22Rv1 (cell line): ENCODE results near the gene C6.

Source experiments
- H3K27ac ChIP-seq: fragments of 450-650 bp; 2 replicates; pipeline ENCODE4 v1.5.1; 2017
- ZFX ChIP-seq: fragments of 450-650 bp; IDR thresholded peaks from 2 replicates; pipeline ENCODE4 v1.6.1; 2017; ENCODE audit warnings: antibody characterized with exemption, borderline replicate concordance
- TF ChIP-seq, protein P1 (sequence below): fragments of 450-650 bp; IDR thresholded peaks from 2 replicates; pipeline ENCODE4 v1.5.1; 2017; ENCODE audit warnings: mild to moderate bottlenecking

The C6 gene

DNA sequence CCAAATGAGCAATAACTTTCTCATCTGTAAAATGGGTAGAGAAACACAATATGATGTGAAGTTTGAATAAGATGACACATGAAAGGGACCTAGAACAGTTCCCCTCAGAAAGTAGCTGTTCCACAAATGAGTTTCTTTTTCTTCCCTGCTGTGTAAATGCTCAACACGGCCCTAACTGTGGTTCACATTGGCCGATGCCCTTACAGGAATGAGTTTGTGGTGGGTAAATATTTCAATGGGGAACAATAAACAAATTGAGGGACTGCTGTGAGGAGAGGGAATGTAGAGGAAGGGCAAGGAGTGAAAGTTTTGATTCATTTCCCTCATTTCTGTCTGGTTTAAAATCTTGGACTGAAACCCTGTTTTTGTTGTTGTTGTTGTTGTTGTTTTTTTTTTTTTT lies 12.8 kb downstream of the C6 start:
- H3K27ac ChIP-seq = no peak overlapping the region

DNA sequence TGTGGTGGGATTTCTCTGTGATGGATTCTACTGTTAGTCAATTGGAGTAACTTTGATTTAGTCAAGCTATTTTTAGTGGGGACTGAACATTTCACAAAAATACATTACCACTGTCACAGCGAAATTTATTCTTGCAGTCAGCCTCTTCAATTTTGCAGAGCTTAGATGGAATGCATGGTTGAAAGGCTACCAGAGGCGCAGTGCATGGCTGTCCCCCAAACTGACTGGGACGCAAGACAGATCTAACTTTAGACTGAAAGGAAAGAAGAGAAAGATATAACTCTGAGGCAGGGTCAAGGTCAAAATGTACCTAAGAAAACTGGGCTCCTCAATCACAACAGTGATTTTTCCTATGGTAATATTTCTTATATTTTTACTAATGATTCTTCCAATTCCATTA lies 13.7 kb downstream of the C6 start:
- H3K27ac ChIP-seq = no peak overlapping the region
- TF ChIP-seq ZFX = no peak
- TF ChIP-seq, protein P1, sequence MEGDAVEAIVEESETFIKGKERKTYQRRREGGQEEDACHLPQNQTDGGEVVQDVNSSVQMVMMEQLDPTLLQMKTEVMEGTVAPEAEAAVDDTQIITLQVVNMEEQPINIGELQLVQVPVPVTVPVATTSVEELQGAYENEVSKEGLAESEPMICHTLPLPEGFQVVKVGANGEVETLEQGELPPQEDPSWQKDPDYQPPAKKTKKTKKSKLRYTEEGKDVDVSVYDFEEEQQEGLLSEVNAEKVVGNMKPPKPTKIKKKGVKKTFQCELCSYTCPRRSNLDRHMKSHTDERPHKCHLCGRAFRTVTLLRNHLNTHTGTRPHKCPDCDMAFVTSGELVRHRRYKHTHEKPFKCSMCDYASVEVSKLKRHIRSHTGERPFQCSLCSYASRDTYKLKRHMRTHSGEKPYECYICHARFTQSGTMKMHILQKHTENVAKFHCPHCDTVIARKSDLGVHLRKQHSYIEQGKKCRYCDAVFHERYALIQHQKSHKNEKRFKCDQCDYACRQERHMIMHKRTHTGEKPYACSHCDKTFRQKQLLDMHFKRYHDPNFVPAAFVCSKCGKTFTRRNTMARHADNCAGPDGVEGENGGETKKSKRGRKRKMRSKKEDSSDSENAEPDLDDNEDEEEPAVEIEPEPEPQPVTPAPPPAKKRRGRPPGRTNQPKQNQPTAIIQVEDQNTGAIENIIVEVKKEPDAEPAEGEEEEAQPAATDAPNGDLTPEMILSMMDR = no peak

More for the DNA sequence above, 12.8 kb downstream of the C6 start:
- TF ChIP-seq, protein P1 = no peak
- no peak for TF ChIP-seq ZFX

- no peak for TF ChIP-seq ZFX
- TF ChIP-seq, protein P1 = no peak
- H3K27ac ChIP-seq = no peak overlapping the region
Measured at GRCh38 chr5:41196197-41196596, 17.1 kb downstream of the C6 start.

GRCh38 chr5:41195228-41195627 lies 18.1 kb downstream of the C6 start:
- H3K27ac ChIP-seq = no peak overlapping the region
- TF ChIP-seq, protein P1 = no peak
- TF ChIP-seq ZFX = no peak

DNA sequence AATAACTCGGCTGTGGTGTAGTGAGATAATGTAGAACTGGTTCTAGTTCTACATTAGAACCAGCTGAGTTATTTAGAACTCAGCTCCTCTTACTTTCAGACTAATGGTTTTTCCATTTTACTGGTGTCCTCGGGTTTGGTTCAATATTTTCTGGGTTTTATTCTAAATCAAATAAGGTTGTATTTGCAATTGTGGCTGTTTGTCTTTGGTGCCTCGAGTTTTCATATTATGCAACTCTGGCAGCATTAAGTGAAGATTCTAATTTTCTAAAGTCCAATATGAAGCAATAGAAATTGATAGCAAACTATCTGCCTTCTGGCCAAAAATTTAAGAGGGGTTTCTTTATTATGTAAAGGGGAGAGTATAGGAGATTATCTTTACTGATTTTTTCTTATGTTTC lies 19.0 kb downstream of the C6 start:
- no peak overlapping the region for H3K27ac ChIP-seq
- TF ChIP-seq, protein P1 = no peak
- no peak for TF ChIP-seq ZFX

DNA sequence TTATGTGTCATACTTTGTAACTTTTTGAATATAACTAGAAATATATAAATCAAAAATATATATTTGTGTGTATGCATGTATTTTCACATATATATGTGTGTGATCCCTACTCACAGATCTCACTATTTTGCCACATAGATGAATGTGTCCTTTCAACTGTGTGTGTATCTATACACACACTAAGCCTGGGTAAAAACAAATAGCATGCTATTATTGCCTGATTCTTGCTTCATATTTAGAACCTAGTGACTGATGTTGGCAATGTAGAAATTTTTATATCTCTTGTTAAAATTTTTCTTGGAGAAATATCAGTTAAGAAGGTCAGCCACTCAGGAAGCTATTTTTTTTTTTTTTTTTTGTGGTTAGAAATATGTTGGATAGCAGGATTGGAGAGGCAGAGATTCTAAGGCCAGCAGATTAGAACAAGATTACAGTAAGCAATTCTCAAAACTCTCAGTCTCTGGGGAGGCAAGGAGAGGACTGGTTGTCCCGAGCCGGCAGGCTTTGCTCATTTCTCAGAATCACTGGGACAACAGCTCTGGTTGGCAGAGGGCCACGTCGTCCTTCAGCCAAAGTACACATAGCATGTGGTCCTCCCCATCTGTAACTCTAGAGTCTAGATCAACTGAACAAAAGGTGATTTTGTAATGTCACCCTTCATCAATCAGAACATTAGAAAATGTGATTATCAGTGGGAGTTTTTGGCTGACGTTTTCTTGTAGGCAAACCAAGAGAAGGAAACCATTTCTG lies 19.7 kb downstream of the C6 start:
- no peak for TF ChIP-seq ZFX
- TF ChIP-seq, protein P1 = no peak
- no peak overlapping the region for H3K27ac ChIP-seq

DNA sequence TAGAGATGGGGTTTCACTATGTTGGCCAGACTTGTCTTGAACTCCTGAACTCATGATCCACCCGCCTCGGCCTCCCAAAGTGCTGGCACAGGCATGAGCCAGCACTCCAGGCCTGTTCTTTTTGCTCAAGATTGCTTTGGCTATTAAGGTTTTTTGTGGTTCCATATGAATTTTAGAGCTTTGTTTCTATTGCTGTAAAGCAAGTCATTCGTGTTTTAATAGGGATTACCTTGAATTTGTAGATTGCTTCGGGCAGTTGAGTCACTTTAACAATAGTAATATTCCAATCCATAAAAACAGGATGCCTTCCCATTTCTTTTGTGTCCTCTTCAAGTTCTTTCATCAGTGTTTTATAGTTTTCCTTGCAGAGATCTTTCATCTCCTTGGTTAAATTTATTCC lies 22.1 kb downstream of the C6 start:
- TF ChIP-seq, protein P1 = no peak
- TF ChIP-seq ZFX = no peak
- no peak overlapping the region for H3K27ac ChIP-seq
